ENCODE data around the gene CACHD1.
"Not testable (repeated sequence)": the region's sequence is repeated elsewhere in the genome, so short reads cannot be mapped to it uniquely, and the experiment has no call there.

CACHD1 gene

DNA sequence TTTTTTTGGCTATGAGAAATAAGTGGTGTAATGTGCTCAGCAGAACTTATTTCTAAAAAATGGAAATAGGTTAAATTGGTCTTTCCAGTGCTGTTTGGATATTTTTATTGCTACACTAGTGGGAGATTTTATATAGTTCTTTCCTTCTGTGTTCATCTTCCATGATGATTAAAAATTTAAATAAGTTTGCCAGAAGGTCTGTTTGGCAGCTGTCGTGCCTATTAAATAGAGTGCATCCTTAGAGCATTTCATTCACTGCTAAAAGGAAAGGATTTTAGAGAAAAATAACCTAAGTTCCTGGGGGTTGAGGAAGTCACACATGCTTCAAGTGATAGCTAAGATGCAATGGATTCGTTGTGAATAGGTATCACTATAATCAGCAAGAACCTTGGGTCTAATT, 245.3 kb downstream of the CACHD1 start:
- no peak for DNase-seq

DNA sequence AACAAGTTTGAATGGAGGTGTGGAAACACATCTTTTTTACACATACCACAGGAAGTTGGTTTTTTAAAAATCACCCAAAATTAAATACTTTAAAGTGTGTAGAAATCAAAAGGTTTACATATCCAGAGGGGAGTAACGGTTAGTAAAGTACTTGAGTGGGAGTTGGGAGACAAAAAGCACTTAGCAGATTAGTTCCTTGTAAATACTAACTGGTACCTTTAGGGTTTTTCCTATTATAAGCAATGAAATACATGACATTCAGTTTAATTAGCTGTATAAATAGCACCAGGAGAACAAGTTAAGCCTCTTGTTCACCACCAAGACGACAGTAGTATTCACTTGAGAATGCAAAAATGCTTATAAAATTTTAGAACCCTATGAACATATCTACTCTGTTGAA, 251.2 kb downstream of the CACHD1 start:
- DNase-seq: no peak

DNA sequence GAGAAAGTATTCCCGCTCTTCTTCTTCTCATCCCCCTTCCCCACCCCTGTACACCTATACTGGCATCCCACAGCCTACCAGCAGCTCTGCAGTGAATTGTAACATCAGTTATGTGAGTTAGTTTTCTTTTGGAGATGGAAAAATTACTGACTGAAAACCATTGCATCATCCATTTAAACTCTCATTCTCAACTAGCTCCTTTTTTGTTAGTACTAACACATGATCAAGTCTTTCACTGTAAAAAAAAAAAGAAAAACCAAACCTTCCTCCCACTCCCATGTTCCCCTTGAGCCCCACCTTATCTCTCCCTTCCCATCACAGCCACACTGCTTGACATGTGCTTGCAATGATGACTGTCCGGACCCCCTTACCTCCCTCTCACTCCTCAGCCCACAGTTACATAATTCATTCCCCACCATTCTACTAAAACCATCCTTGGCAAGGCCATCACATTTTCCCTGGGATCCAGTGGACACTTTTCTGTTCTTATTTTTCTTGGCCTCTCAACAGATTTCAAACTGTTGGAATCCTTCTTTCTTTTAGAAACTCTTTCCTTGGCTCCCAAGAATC, 251.7 kb downstream of the CACHD1 start:
- DNase-seq: no peak

DNA sequence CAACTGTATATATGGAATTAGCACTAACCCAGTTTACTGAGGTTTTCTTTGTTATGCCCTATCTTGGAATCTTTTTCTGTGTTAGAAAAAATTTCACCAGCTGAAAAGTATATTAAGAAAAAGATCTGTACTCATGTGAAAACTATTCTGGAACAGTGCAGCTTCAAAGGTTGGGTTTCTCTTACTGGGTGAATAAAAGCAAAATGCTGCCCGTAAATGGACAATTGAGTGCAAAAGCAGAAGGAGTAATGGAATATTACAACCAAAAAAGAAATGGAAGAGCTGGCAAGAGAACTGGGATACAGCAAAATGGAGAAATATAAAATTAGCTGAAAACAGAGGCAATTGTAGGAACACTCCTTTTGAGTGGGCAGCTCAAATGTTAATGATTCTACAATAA, 257.9 kb downstream of the CACHD1 start:
- no peak for DNase-seq

DNA sequence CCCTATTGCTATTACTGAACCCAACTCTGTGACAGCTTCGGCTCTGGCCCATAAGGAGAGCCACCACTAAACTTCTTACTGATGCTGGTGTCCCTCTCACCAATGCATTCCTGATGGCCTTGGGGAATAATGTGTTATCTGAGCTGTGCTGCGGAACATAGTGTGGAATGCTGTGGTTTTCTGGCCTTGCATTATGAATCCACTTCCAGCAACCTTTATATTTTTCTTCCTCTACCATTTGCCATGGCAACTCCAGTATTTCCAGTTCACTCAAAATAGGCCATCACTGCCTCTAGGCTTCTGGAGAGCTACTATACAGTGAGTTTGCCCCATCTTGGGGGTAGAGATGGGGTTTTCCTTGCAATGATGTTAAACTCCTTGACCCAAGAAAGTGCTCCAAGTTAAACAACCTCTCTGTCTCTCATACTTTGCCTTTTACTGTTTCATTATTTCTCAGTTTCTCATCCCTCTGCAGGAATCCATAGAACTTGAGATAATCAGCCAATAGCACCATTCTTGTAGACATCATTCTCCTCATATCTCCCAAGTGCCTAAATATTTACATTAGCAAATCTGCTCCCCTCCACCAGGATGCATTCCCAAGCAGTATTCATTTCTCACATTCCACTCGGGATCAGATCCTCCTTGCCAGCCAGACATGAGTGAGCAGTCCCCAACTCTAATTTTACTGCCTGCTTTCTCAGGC, 263.8 kb downstream of the CACHD1 start:
- DNase-seq: no peak

DNA sequence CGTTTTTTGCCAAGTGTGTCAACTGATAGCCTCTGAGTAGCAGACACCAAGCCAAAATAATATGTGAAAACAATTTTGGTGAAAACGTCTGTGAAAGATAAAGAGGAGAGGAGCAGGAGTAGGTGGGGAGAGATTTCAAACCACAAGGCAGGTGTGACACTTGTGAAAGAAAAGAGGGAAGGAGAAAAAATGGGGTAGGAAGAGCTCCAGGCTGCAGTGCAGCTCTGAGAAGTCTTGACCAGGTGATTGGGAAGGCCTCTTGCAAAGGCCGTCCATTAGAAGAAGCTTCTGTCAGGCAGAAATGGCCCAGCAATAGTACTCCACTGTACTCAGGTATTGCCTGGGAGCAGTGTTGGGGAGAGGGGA, 264.3 kb downstream of the CACHD1 start:
- DNase-seq: no peak

DNA sequence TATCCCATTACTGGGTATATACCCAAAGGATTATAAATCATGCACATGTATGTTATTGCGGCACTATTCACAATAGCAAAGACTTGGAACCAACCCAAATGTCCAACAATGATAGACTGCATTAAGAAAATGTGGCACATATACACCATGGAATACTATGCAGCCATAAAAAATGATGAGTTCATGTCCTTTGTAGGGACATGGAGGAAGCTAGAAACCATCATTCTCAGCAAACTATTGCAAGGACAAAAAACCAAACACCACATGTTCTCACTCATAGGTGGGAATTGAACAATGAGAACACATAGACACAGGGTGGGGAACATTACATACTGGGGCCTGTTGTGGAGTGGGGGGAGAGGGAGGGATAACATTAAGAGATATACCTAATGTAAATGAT, 270.8 kb downstream of the CACHD1 start:
- not testable (repeated sequence) for DNase-seq

Measured in SIG-M5 (cell line).